A549 (cell line): Measurements from ENCODE around the gene FARSB. TPM values are rescaled to one million over a fixed set of nuclear protein-coding genes. Genes with fewer than 3 reads are reported as not detected.

Experiments
- ATAC-seq, 2 experiments: fragments of 200-7000 bp in 1 of 2; fragments of >200 bp in 1 of 2; cut with Nextera tagmentation in 1 of 2; cut with Tn5 transposase in 1 of 2; 3 replicates each; pipeline versions ENCODE4 v1.8.0 to v1.9.1; 2018 to 2020; ENCODE audit warnings: mild to moderate bottlenecking in 1 of 2, moderate library complexity in 1 of 2
- CTCF ChIA-PET: fragments of 300-600 bp; sonication (Branson Sonifier 250); formaldehyde crosslinking; extraction: SDS; loops from one replicate; lab custom pipeline; 2021; ENCODE audit warnings: antibody characterized with exemption, inconsistent platforms; lab: Yijun Ruan, JAX
- POLR2A ChIA-PET: fragments of 350-600 bp; formaldehyde crosslinking; extraction: SDS; loops from one replicate; lab custom pipeline; 2021; ENCODE audit warnings: antibody characterized with exemption, inconsistent platforms; lab: Yijun Ruan, JAX
- DNase-seq, 2 experiments: peaks; one replicate each; pipeline versions ENCODE4 v3.0.0 to v3.0.0-alpha.2; 2011 to 2016; ENCODE audit warnings: low read depth in 1 of 2, low spot score in 1 of 2
- FAIRE-seq: peaks from 2 replicates; lab custom pipeline; 2011; peaks lifted over from hg19 to GRCh38; lab: Jason Lieb, UNC
- H3K27ac ChIP-seq, 2 experiments: fragments of >200 bp; sonication (Bioruptor Twin); formaldehyde crosslinking; 3 replicates each; pipeline ENCODE4 v1.5.1; 2016 to 2017
- H3K4me1 ChIP-seq: fragments of >200 bp; sonication (Bioruptor Twin); formaldehyde crosslinking; 3 replicates; pipeline ENCODE4 v1.6.1; 2016
- H3K4me2 ChIP-seq: fragments of >200 bp; sonication (Bioruptor Twin); formaldehyde crosslinking; 3 replicates; pipeline ENCODE4 v1.6.1; 2016
- H3K4me3 ChIP-seq: fragments of >200 bp; sonication (Bioruptor Twin); formaldehyde crosslinking; 3 replicates; pipeline ENCODE4 v1.5.1; 2016
- H3K9me3 ChIP-seq: fragments of >200 bp; sonication (Bioruptor Twin); formaldehyde crosslinking; 3 replicates; pipeline ENCODE4 v1.6.1; 2016
- HOXB13 ChIP-seq: fragments of 250-450 bp; sonication (Bioruptor Pico); IDR thresholded peaks from 2 replicates; pipeline ENCODE4 v1.5.0; 2020; ENCODE audit warnings: low read depth, mild to moderate bottlenecking, moderate library complexity
- KDM1A ChIP-seq: fragments of 200-600 bp; sonication (generic); IDR thresholded peaks from 2 replicates; pipeline ENCODE4 v1.6.1; 2016; ENCODE audit warnings: low read depth, mild to moderate bottlenecking
- NPAS2 ChIP-seq: fragments of 250-450 bp; sonication (Bioruptor Pico); IDR thresholded peaks from 2 replicates; pipeline ENCODE4 v1.8.0; 2022; ENCODE audit warnings: mild to moderate bottlenecking, moderate library complexity, borderline replicate concordance
- NR3C1 ChIP-seq: fragments of >200 bp; sonication (Bioruptor Twin); formaldehyde crosslinking; IDR thresholded peaks from 3 replicates; pipeline ENCODE4 v1.6.1; 2017
- PHF8 ChIP-seq: fragments of 200-600 bp; sonication (generic); IDR thresholded peaks from 2 replicates; pipeline ENCODE4 v1.6.1; 2016; ENCODE audit warnings: low read depth, mild to moderate bottlenecking, antibody characterized with exemption, moderate library complexity, borderline replicate concordance
- RAD21 ChIP-seq, 2 experiments: fragments of >200 bp in 1 of 2; sonication (Bioruptor Twin) in 1 of 2; formaldehyde crosslinking in 1 of 2; IDR thresholded peaks in 1 of 2; conservative IDR thresholded peaks in 1 of 2; 2 replicates in 1 of 2; 3 replicates in 1 of 2; pipeline ENCODE4 v1.6.1; 2012 to 2018; ENCODE audit warnings: inconsistent platforms in 1 of 2
- RFX5 ChIP-seq: fragments of 450-650 bp; IDR thresholded peaks from 2 replicates; pipeline ENCODE4 v1.7.1; 2014; ENCODE audit warnings: antibody characterized with exemption, mild to moderate bottlenecking, moderate library complexity
- SMC3 ChIP-seq: fragments of >200 bp; sonication (Bioruptor Twin); formaldehyde crosslinking; IDR thresholded peaks from 3 replicates; pipeline ENCODE4 v1.6.1; 2018; ENCODE audit warnings: inconsistent platforms
- SREBF2 ChIP-seq: fragments of 450-650 bp; IDR thresholded peaks from 2 replicates; pipeline ENCODE4 v1.6.1; 2014; ENCODE audit warnings: mild to moderate bottlenecking, moderate library complexity
- WGBS: methylation state at CpG from one replicate; pipeline ENCODE4 v1.1.6; 2017; ENCODE audit errors: missing lambda C conversion rate; 5-methylcytosine and 5-hydroxymethylcytosine counted together
- polyA plus RNA-seq, 4 experiments: library from polyadenylated mRNA; depleted of rRNA in 3 of 4; stranded (reverse); fragments of >200 nt; fragmentation: RNase III in 1 of 4; extraction: RNeasy Plus Mini Kit Qiagen cat#74134 plus additional on column Dnase treatment in 1 of 4; gene quantifications; 2 replicates in 3 of 4; 3 replicates in 1 of 4; pipeline ENCODE4 v1.2.3, GENCODE V29; 2011 to 2017
- TF ChIP-seq, protein P1 (sequence below): IDR thresholded peaks from 2 replicates; pipeline ENCODE4 v1.6.1; 2012; ENCODE audit warnings: low read depth, borderline replicate concordance
- TF ChIP-seq, protein P2 (sequence below): fragments of 250-450 bp; sonication (Bioruptor Pico); IDR thresholded peaks from 2 replicates; pipeline ENCODE4 v1.5.0; 2021; ENCODE audit warnings: mild to moderate bottlenecking, moderate library complexity, borderline replicate concordance
- TF ChIP-seq, protein P3 (sequence below): fragments of >200 bp; sonication (Bioruptor Twin); formaldehyde crosslinking; IDR thresholded peaks from 3 replicates; pipeline ENCODE4 v1.5.1; 2016
- TF ChIP-seq, protein P4 (sequence below): IDR thresholded peaks from 2 replicates; pipeline ENCODE4 v1.6.1; 2012
- TF ChIP-seq, protein P5 (sequence below): IDR thresholded peaks from 2 replicates; pipeline ENCODE4 v1.6.1; 2012
- TF ChIP-seq, protein P6 (sequence below): fragments of 450-650 bp; IDR thresholded peaks from 2 replicates; pipeline ENCODE4 v1.6.1; 2014; ENCODE audit warnings: antibody characterized with exemption
- TF ChIP-seq, protein P7 (sequence below): fragments of 250-450 bp; sonication (Bioruptor Pico); IDR thresholded peaks from 2 replicates; pipeline ENCODE4 v1.5.0; 2020; ENCODE audit warnings: low read depth, mild to moderate bottlenecking, moderate library complexity
- TF ChIP-seq, protein P8 (sequence below): fragments of 200-600 bp; sonication (generic); IDR thresholded peaks from 2 replicates; pipeline ENCODE4 v1.6.1; 2016; ENCODE audit warnings: antibody characterized with exemption, mild to moderate bottlenecking, moderate library complexity

The FARSB gene
- polyA plus RNA-seq, 2 of the 4 experiments (the other 2 are of a cell fraction): 41.0 to 77.4 TPM

DNA sequence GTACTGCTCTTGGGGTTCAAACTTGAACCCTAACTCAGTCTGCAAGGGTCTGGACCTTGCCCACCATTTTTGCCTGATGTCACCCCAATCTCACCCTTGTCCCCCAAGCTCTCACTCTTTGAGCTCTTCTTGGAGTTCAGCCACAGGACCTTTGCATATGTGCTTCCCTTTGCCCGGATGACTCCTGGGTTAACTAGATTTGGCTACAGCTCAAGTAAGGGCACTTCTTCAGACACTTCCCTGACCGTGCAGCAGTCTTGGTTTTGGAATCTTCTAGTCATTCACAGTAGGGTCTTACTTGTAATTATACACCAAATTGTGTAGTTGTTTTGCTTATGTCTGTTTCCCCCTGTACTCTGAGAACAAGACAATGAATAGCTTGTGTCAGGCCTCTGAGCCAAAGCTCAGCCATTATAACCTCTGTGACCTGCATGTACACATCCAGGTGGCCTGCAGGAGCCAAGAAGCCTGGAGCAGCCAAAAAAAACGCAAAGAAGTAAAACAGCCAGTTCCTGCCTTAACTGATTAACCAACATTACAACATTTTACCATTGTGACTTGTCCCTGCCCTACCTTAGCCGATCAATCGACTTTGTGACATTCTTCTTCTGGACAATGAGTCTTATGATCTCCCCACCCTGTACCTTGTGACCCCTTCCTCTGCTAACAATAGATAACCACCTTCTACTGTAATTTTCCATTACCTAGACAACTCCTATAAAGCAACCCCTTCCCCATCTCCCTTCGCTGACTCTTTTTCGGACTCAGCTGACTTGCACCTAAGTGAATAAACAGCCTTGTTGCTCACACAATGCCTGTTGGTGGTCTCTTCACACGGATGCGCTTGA, 14.5 kb upstream of the FARSB start:
- TF ChIP-seq, protein P1, sequence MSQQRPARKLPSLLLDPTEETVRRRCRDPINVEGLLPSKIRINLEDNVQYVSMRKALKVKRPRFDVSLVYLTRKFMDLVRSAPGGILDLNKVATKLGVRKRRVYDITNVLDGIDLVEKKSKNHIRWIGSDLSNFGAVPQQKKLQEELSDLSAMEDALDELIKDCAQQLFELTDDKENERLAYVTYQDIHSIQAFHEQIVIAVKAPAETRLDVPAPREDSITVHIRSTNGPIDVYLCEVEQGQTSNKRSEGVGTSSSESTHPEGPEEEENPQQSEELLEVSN: no peak
- TF ChIP-seq HOXB13 (CRISPR knock-in tag): no peak
- TF ChIP-seq, protein P2, sequence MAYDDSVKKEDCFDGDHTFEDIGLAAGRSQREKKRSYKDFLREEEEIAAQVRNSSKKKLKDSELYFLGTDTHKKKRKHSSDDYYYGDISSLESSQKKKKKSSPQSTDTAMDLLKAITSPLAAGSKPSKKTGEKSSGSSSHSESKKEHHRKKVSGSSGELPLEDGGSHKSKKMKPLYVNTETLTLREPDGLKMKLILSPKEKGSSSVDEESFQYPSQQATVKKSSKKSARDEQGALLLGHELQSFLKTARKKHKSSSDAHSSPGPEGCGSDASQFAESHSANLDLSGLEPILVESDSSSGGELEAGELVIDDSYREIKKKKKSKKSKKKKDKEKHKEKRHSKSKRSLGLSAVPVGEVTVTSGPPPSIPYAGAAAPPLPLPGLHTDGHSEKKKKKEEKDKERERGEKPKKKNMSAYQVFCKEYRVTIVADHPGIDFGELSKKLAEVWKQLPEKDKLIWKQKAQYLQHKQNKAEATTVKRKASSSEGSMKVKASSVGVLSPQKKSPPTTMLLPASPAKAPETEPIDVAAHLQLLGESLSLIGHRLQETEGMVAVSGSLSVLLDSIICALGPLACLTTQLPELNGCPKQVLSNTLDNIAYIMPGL (CRISPR knock-in tag): no peak
- TF ChIP-seq, protein P3, sequence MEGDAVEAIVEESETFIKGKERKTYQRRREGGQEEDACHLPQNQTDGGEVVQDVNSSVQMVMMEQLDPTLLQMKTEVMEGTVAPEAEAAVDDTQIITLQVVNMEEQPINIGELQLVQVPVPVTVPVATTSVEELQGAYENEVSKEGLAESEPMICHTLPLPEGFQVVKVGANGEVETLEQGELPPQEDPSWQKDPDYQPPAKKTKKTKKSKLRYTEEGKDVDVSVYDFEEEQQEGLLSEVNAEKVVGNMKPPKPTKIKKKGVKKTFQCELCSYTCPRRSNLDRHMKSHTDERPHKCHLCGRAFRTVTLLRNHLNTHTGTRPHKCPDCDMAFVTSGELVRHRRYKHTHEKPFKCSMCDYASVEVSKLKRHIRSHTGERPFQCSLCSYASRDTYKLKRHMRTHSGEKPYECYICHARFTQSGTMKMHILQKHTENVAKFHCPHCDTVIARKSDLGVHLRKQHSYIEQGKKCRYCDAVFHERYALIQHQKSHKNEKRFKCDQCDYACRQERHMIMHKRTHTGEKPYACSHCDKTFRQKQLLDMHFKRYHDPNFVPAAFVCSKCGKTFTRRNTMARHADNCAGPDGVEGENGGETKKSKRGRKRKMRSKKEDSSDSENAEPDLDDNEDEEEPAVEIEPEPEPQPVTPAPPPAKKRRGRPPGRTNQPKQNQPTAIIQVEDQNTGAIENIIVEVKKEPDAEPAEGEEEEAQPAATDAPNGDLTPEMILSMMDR: no peak
- TF ChIP-seq RFX5: no peak
- TF ChIP-seq SREBF2: no peak
- TF ChIP-seq, protein P4, sequence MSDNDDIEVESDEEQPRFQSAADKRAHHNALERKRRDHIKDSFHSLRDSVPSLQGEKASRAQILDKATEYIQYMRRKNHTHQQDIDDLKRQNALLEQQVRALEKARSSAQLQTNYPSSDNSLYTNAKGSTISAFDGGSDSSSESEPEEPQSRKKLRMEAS: no peak
- TF ChIP-seq KDM1A: no peak
- TF ChIP-seq, protein P5, sequence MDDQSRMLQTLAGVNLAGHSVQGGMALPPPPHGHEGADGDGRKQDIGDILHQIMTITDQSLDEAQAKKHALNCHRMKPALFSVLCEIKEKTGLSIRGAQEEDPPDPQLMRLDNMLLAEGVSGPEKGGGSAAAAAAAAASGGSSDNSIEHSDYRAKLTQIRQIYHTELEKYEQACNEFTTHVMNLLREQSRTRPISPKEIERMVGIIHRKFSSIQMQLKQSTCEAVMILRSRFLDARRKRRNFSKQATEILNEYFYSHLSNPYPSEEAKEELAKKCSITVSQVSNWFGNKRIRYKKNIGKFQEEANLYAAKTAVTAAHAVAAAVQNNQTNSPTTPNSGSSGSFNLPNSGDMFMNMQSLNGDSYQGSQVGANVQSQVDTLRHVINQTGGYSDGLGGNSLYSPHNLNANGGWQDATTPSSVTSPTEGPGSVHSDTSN: no peak
- TF ChIP-seq, protein P6, sequence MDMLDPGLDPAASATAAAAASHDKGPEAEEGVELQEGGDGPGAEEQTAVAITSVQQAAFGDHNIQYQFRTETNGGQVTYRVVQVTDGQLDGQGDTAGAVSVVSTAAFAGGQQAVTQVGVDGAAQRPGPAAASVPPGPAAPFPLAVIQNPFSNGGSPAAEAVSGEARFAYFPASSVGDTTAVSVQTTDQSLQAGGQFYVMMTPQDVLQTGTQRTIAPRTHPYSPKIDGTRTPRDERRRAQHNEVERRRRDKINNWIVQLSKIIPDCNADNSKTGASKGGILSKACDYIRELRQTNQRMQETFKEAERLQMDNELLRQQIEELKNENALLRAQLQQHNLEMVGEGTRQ: no peak
- no peak for TF ChIP-seq NR3C1
- TF ChIP-seq NPAS2: no peak
- no peak for TF ChIP-seq RAD21 (conservative IDR thresholded peaks at IDR 0.05 in 1 of 2, IDR thresholded peaks at IDR 0.05 in 1 of 2)

DNA sequence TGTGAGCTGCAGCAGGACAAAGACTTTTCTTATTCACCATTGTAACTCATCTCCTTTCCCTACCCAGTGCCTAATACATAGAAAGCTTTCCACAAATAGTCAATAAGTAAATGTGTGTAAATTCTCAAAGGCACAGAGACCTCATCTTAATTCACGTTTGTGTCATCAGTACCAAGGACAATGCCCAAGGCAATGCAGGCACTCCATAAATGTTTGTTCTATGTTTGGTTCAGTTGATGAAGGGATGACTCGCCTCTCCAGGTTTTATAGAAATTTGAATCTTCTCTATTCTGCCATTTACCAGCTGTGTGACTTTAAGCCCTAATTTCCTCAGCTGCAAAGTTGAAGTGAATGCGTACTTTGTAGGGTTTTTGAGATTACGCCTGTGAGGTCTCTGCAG, 13.5 kb upstream of the FARSB start:
- WGBS: 67% methylated on average over 4 of the region's 4 CpGs
- TF ChIP-seq, protein P7, sequence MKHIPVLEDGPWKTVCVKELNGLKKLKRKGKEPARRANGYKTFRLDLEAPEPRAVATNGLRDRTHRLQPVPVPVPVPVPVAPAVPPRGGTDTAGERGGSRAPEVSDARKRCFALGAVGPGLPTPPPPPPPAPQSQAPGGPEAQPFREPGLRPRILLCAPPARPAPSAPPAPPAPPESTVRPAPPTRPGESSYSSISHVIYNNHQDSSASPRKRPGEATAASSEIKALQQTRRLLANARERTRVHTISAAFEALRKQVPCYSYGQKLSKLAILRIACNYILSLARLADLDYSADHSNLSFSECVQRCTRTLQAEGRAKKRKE (CRISPR knock-in tag): no peak
- TF ChIP-seq PHF8: no peak
- TF ChIP-seq, protein P8, sequence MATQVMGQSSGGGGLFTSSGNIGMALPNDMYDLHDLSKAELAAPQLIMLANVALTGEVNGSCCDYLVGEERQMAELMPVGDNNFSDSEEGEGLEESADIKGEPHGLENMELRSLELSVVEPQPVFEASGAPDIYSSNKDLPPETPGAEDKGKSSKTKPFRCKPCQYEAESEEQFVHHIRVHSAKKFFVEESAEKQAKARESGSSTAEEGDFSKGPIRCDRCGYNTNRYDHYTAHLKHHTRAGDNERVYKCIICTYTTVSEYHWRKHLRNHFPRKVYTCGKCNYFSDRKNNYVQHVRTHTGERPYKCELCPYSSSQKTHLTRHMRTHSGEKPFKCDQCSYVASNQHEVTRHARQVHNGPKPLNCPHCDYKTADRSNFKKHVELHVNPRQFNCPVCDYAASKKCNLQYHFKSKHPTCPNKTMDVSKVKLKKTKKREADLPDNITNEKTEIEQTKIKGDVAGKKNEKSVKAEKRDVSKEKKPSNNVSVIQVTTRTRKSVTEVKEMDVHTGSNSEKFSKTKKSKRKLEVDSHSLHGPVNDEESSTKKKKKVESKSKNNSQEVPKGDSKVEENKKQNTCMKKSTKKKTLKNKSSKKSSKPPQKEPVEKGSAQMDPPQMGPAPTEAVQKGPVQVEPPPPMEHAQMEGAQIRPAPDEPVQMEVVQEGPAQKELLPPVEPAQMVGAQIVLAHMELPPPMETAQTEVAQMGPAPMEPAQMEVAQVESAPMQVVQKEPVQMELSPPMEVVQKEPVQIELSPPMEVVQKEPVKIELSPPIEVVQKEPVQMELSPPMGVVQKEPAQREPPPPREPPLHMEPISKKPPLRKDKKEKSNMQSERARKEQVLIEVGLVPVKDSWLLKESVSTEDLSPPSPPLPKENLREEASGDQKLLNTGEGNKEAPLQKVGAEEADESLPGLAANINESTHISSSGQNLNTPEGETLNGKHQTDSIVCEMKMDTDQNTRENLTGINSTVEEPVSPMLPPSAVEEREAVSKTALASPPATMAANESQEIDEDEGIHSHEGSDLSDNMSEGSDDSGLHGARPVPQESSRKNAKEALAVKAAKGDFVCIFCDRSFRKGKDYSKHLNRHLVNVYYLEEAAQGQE: peak; percentile 33; the same call in 1 of the 2 replicates
- no peak for TF ChIP-seq SMC3
- DNase-seq: no peak
- Histone ChIP-seq H3K27ac (no peak overlapping the region), H3K4me2 (no peak overlapping the region), H3K9me3 (no peaks in the 10 kb centered on the region), H3K4me1 (peaks cover 4% of the 10 kb centered on the region; the same call in 1 of the 3 replicates), H3K4me3 (no peak overlapping the region)
- ATAC-seq: no peak
- no peak for FAIRE-seq
- POLR2A ChIA-PET: no interaction called here
- CTCF ChIA-PET: interaction anchor here (1.1 to 1.8 kb wide), 2 partner anchors 11 to 160 kb away, joined by 3 to 4 read pairs; no protein-coding TSS in a partner anchor

More for the DNA sequence above, 14.5 kb upstream of the FARSB start:
- no peak for FAIRE-seq
- Histone ChIP-seq H3K9me3 (no peaks in the 10 kb centered on the region), H3K27ac (no peak overlapping the region), H3K4me2 (no peak overlapping the region), H3K4me3 (no peak overlapping the region), H3K4me1 (peaks cover 4% of the 10 kb centered on the region; the same call in 1 of the 3 replicates)
- ChIA-PET CTCF (interaction anchor here (0.5 to 2.3 kb wide), 4 partner anchors 8 to 20 kb away, joined by 3 to 9 read pairs (median 4); no protein-coding TSS in a partner anchor), POLR2A (no interaction called here)
- WGBS: 87% methylated on average over 9 of the region's 9 CpGs
- no peak for DNase-seq
- no peak for ATAC-seq
